Esophagus squamous epithelium (tissue), 5 donors: ENCODE data around the gene KNCN. TPM values are rescaled to one million over a fixed set of nuclear protein-coding genes. Genes with fewer than 3 reads are reported as not detected.

ENCODE experiments used
- DNase-seq: peaks from one replicate; lab custom pipeline; 2025; lab: John Stamatoyannopoulos, UW
- H3K27ac ChIP-seq, 4 donors: fragments of 200-600 bp; sonication (generic); one replicate each; pipeline ENCODE4 v1.5.1; 2016 to 2019; ENCODE audit warnings: mild to moderate bottlenecking in 1 of 4
- H3K27me3 ChIP-seq, 4 donors: fragments of 200-600 bp; sonication (generic); 1 replicate in 3 of 4; 2 replicates in 1 of 4; pipeline versions ENCODE4 v1.5.1 to v1.6.0; 2017 to 2021; ENCODE audit warnings: antibody characterized with exemption in 1 of 4
- H3K36me3 ChIP-seq, 3 donors: fragments of 200-600 bp; sonication (generic); one replicate each; pipeline ENCODE4 v1.5.1; 2016 to 2019
- H3K4me1 ChIP-seq, 3 donors: fragments of 200-600 bp; sonication (generic); one replicate each; pipeline ENCODE4 v1.5.1; 2017 to 2019
- H3K4me3 ChIP-seq, 4 donors: fragments of 200-600 bp; sonication (generic); 1 replicate in 3 of 4; 2 replicates in 1 of 4; pipeline ENCODE4 v1.5.1; 2016 to 2019; ENCODE audit warnings: mild to moderate bottlenecking in 2 of 4, moderate library complexity in 1 of 4
- H3K9me3 ChIP-seq, 3 donors: fragments of 200-600 bp; sonication (generic); one replicate each; pipeline ENCODE4 v1.5.1; 2016 to 2019
- CTCF ChIP-seq, 6 experiments: fragments of 450-650 bp in 4 of 6; fragments of 200-600 bp in 2 of 6; sonication (generic) in 2 of 6; IDR thresholded peaks; one replicate each; pipeline ENCODE4 v1.5.1; 2016 to 2019; ENCODE audit warnings: antibody characterized with exemption in 6 of 6, mild to moderate bottlenecking in 4 of 6, moderate library complexity in 4 of 6
- POLR2A ChIP-seq, 4 donors: fragments of 450-650 bp; IDR thresholded peaks; one replicate each; pipeline ENCODE4 v1.6.1; 2017; ENCODE audit warnings: antibody characterized with exemption in 4 of 4, mild to moderate bottlenecking in 4 of 4, moderate library complexity in 3 of 4
- WGBS, 2 donors: methylation state at CpG; one replicate each; pipeline ENCODE4 v1.1.5; 2018; 5-methylcytosine and 5-hydroxymethylcytosine counted together
- intact Hi-C: fragments of 100-400 bp; cut with DNase I; formaldehyde crosslinking; loops from one replicate; pipeline ENCODE4 v1.15.0; 2022
- total RNA-seq, 4 donors: library from RNA; depleted of rRNA; stranded (reverse); fragments of >200 nt; gene quantifications; one replicate each; pipeline ENCODE4 v1.1.0, GENCODE V29; 2016
- donor health status: DM: yes; HTN: yes; CAD: no.

KNCN gene
- total RNA-seq, 4 donors from 2014 or later = not detected

GRCh38 chr1:46532498-46533178 lies 18.8 kb downstream of the KNCN start:
- intact Hi-C loops = loop anchor here (10.0 kb wide), 1 partner anchor 192 kb away; no protein-coding TSS in a partner anchor
- Histone ChIP-seq H3K27ac (peak overlapping the region in 3 of 4 donors; percentile 52 to 82 (median 78)), H3K27me3 (peaks cover 0 to 79% (median 0%) of the 10 kb centered on the region in 4 donors), H3K9me3 (no peaks in the 10 kb centered on the region), H3K4me1 (peaks cover 3 to 36% (median 8%) of the 10 kb centered on the region in 3 donors), H3K4me3 (peak overlapping the region; percentile 22 to 67 (median 42)), H3K36me3 (no peaks in the 10 kb centered on the region)
- TF ChIP-seq POLR2A (IDR thresholded peaks at IDR 0.05) (peak in 1 of 4 donors; percentile 16), CTCF (IDR thresholded peaks at IDR 0.05) (peak; percentile 47 to 71 (median 62))
- 2 to 8% methylated on average over 5 to 16 of the region's 31 CpGs for WGBS, 2 donors
- DNase-seq = no peak

GRCh38 chr1:46532095-46532494 lies 19.4 kb downstream of the KNCN start:
- H3K36me3 ChIP-seq = no peaks in the 10 kb centered on the region
- no peak for TF ChIP-seq POLR2A (IDR thresholded peaks at IDR 0.05)
- no peak for TF ChIP-seq CTCF (IDR thresholded peaks at IDR 0.05)
- no peaks in the 10 kb centered on the region for H3K9me3 ChIP-seq
- peaks cover 3 to 36% (median 8%) of the 10 kb centered on the region in 3 donors for H3K4me1 ChIP-seq
- intact Hi-C loops = loop anchor here (10.0 kb wide), 1 partner anchor 193 kb away; no protein-coding TSS in a partner anchor
- no peak overlapping the region for H3K4me3 ChIP-seq
- H3K27me3 ChIP-seq = peaks cover 0 to 80% (median 0%) of the 10 kb centered on the region in 4 donors
- DNase-seq = no peak
- H3K27ac ChIP-seq = no peak overlapping the region
- 56 to 75% methylated on average over 1 to 2 of the region's 3 CpGs for WGBS, 2 donors

GRCh38 chr1:46530791-46531409 lies 20.5 kb downstream of the KNCN start:
- 46 to 79% methylated on average over 5 to 6 of the region's 6 CpGs for WGBS, 2 donors
- Histone ChIP-seq H3K27me3 (peaks cover 0 to 91% (median 0%) of the 10 kb centered on the region in 4 donors), H3K36me3 (no peaks in the 10 kb centered on the region), H3K4me1 (peaks cover 3 to 36% (median 8%) of the 10 kb centered on the region in 3 donors), H3K27ac (no peak overlapping the region), H3K4me3 (no peak overlapping the region), H3K9me3 (no peaks in the 10 kb centered on the region)
- intact Hi-C loops = loop anchor here (10.0 kb wide), 1 partner anchor 194 kb away; no protein-coding TSS in a partner anchor
- no peak for TF ChIP-seq POLR2A (IDR thresholded peaks at IDR 0.05)
- peak in 3 of 6 experiments; percentile 10 to 51 (median 35) for TF ChIP-seq CTCF (IDR thresholded peaks at IDR 0.05)
- no peak for DNase-seq

- peaks cover 0 to 92% (median 0%) of the 10 kb centered on the region in 4 donors for H3K27me3 ChIP-seq
- DNase-seq = no peak
These were observed 21.1 kb downstream of the KNCN start for GRCh38 chr1:46530311-46530710.

More at GRCh38 chr1:46530311-46530710, 21.1 kb downstream of the KNCN start:
- intact Hi-C loops = loop anchor here (10.0 kb wide), 1 partner anchor 194 kb away; no protein-coding TSS in a partner anchor
- H3K4me3 ChIP-seq = no peak overlapping the region
- 83% methylated on average over 1 of the region's 3 CpGs; no CpG with 5 or more reads in 1 of the 2 donors for WGBS, 2 donors
- no peaks in the 10 kb centered on the region for H3K9me3 ChIP-seq
- H3K4me1 ChIP-seq = peaks cover 3 to 36% (median 8%) of the 10 kb centered on the region in 3 donors
- H3K36me3 ChIP-seq = no peaks in the 10 kb centered on the region
- H3K27ac ChIP-seq = no peak overlapping the region
- no peak for TF ChIP-seq POLR2A (IDR thresholded peaks at IDR 0.05)
- no peak for TF ChIP-seq CTCF (IDR thresholded peaks at IDR 0.05)
